Measurements from ENCODE around the gene SPATS2. TPM values are rescaled to one million over a fixed set of nuclear protein-coding genes. Genes with fewer than 3 reads are reported as not detected.
"Not testable (repeated sequence)": the region's sequence is repeated elsewhere in the genome, so short reads cannot be mapped to it uniquely, and the experiment has no call there.

SPATS2 gene
- total RNA-seq (ENCODE audit: low replicate concordance), result 25.1 and 34.1 TPM in 2 replicates

DNA sequence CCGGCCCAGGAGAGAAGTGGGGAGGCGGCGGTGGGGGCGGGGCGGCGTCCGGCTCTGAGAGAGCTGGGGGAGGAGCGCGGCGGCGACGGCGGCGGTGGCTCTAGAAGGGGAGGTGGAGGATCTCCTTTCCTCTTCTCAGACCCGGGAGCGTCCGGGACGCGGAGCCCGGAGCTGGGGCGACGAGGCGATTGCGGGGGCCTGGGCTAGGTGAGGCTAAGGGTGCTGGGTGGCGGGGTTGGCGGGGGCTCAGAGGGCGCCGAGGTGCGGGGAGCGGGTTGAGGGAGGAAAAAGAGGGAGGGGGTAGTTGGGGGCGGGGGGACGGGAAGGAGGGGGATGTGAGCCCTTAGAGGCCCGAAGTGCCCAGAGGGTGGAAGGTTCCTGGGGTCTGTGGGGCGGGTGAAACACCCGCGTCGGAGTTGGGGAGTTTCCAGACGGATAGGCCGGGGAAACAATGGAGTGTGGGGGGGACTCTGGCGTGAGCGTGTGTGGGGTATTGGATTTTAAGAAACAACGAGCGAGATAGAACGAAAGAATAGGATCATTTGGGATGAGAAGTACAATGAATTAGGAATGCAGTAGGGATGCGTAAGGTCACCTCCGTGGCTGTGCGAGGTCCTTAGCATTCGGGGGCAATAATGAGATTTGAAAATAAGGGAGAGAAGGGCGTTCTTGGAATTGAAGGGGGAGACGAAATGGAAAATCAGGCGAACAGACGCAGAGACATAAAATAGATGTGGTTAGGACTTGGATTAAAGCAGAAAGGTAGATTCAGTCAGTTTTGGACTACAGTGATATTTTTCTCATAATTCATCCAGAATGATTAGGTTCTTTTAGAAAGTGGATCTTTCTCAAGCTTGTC is at the start of gene SPATS2:
SPATS2 (plus strand) TSS at position 82 of the 859 bp plus-strand sequence. CDS start 93,551 bp downstream, outside the sequence.
- DNase-seq (ENCODE audit: low read depth), result peak; percentile 52
- H3K4me3 ChIP-seq (ENCODE audit: low read depth, low read length), result peak within 1 kb of the TSS; percentile 76
- TF ChIP-seq, protein P1, sequence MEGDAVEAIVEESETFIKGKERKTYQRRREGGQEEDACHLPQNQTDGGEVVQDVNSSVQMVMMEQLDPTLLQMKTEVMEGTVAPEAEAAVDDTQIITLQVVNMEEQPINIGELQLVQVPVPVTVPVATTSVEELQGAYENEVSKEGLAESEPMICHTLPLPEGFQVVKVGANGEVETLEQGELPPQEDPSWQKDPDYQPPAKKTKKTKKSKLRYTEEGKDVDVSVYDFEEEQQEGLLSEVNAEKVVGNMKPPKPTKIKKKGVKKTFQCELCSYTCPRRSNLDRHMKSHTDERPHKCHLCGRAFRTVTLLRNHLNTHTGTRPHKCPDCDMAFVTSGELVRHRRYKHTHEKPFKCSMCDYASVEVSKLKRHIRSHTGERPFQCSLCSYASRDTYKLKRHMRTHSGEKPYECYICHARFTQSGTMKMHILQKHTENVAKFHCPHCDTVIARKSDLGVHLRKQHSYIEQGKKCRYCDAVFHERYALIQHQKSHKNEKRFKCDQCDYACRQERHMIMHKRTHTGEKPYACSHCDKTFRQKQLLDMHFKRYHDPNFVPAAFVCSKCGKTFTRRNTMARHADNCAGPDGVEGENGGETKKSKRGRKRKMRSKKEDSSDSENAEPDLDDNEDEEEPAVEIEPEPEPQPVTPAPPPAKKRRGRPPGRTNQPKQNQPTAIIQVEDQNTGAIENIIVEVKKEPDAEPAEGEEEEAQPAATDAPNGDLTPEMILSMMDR (IDR thresholded peaks at IDR 0.05; ENCODE audit: insufficient read depth, low read length), result no peak

- not testable (repeated sequence) for DNase-seq (ENCODE audit: low read depth); H3K4me3 ChIP-seq (ENCODE audit: low read depth, low read length)
Measured at GRCh38 chr12:49320411-49321103, 46.7 kb upstream of the SPATS2 start.

DNA sequence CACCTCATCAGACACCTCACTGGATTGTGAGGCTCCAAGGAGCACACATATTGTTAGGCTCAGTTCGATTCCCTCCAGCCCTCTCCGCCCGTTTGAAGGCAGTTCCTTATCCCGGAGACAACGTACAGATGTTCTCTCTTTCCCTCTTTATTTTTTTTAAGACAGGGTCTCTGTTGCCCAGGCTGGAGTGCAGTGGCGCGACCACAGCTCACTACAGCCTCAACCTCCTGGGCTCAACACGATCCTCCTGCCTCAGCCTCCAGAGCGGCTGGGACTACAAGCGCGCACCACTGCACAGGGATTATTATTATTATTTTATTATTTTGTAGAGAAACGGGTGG is 44.9 kb upstream of the SPATS2 start:
- H3K4me3 ChIP-seq (ENCODE audit: low read depth, low read length), result peak overlapping the region; percentile 82
- no peak for DNase-seq (ENCODE audit: low read depth)
- TF ChIP-seq, protein P1 (IDR thresholded peaks at IDR 0.05; ENCODE audit: insufficient read depth, low read length), result no peak

- TF ChIP-seq, protein P1 (IDR thresholded peaks at IDR 0.05; ENCODE audit: insufficient read depth, low read length), result no peak
- peak within 1 kb of the TSS; percentile 85 for H3K4me3 ChIP-seq (ENCODE audit: low read depth, low read length)
- DNase-seq (ENCODE audit: low read depth), result peak; percentile 98
Measured at GRCh38 chr12:49322708-49323523, 44.3 kb upstream of the SPATS2 start, which contains the start of gene TROAP. Gene TROAP, plus strand, starts transcription at chr12:49323255. Its CDS starts 354 bp downstream, at chr12:49323609.

- TF ChIP-seq, protein P1 (IDR thresholded peaks at IDR 0.05; ENCODE audit: insufficient read depth, low read length), result no peak
- peak overlapping the region; percentile 85 for H3K4me3 ChIP-seq (ENCODE audit: low read depth, low read length)
- DNase-seq (ENCODE audit: low read depth), result no peak
Measured at GRCh38 chr12:49323524-49324097, 43.7 kb upstream of the SPATS2 start.

GRCh38 chr12:49325606-49326005 is 41.7 kb upstream of the SPATS2 start:
- TF ChIP-seq, protein P1 (IDR thresholded peaks at IDR 0.05; ENCODE audit: insufficient read depth, low read length), result no peak
- H3K4me3 ChIP-seq (ENCODE audit: low read depth, low read length), result no peak overlapping the region
- no peak for DNase-seq (ENCODE audit: low read depth)

All from fibroblast of the aortic adventitia (primary cell).